GM19324 (cell line): ENCODE results near the gene FAM111B.

Experiments
- ATAC-seq: cut with Tn5 transposase; IDR thresholded peaks from one replicate; pipeline ENCODE4 v1.9.1; 2021; ENCODE audit warnings: mild to moderate bottlenecking, moderate library complexity; ENCODE audit not compliant: unreplicated experiment, low FRiP score

Gene FAM111B

GRCh38 chr11:59152312-59152951 is 45.4 kb downstream of the FAM111B start:
- peak; percentile 75 for ATAC-seq

- ATAC-seq: no peak
Observed at GRCh38 chr11:59154610-59155009, 47.6 kb downstream of the FAM111B start.

GRCh38 chr11:59157433-59157832 is 50.4 kb downstream of the FAM111B start:
- no peak for ATAC-seq

GRCh38 chr11:59158206-59159068 is 51.4 kb downstream of the FAM111B start:
- peak; percentile 85 for ATAC-seq

- no peak for ATAC-seq
Observed at GRCh38 chr11:59164028-59164427, 57.0 kb downstream of the FAM111B start.

- peak; percentile 86 for ATAC-seq
Observed at GRCh38 chr11:59171508-59172322, 64.7 kb downstream of the FAM111B start, which contains the start of gene DTX4. Gene DTX4 (plus strand): TSS chr11:59172132. CDS start chr11:59172596, 464 bp downstream.

- ATAC-seq: peak; percentile 45
Observed at GRCh38 chr11:59172345-59173079, 65.5 kb downstream of the FAM111B start.

GRCh38 chr11:59173080-59173963 is 66.3 kb downstream of the FAM111B start:
- ATAC-seq: no peak

GRCh38 chr11:59173964-59174663 is 67.1 kb downstream of the FAM111B start:
- no peak for ATAC-seq

GRCh38 chr11:59174664-59175033 is 67.6 kb downstream of the FAM111B start:
- no peak for ATAC-seq

GRCh38 chr11:59175091-59175501 is 68.1 kb downstream of the FAM111B start:
- no peak for ATAC-seq

- no peak for ATAC-seq
Observed at GRCh38 chr11:59176330-59176729, 69.3 kb downstream of the FAM111B start.
